NT2/D1 (cell line): ENCODE measurements around the gene STAT5B.

ENCODE experiments used
- DNase-seq: peaks from one replicate; pipeline ENCODE4 v3.0.0-alpha.2; 2011; ENCODE audit warnings: low read depth, low spot score
- H3K27me3 ChIP-seq: 2 replicates; pipeline ENCODE4 v1.6.0; 2011; ENCODE audit warnings: mild to moderate bottlenecking; ENCODE audit not compliant: insufficient read length, insufficient read depth
- H3K36me3 ChIP-seq: 2 replicates; pipeline ENCODE4 v1.6.1; 2011; ENCODE audit warnings: mild to moderate bottlenecking, low read length, mixed read lengths; ENCODE audit not compliant: insufficient read depth, insufficient read length
- H3K4me1 ChIP-seq: 2 replicates; pipeline ENCODE4 v1.5.1; 2011; ENCODE audit not compliant: insufficient read depth, insufficient read length
- H3K4me3 ChIP-seq: 2 replicates; pipeline ENCODE4 v1.5.1; 2011; ENCODE audit warnings: low read depth; ENCODE audit not compliant: insufficient read length
- H3K9ac ChIP-seq: 2 replicates; pipeline ENCODE4 v1.6.0; 2011; ENCODE audit warnings: low read depth; ENCODE audit not compliant: insufficient read length
- H3K9me3 ChIP-seq: 2 replicates; pipeline ENCODE4 v1.5.1; 2011; ENCODE audit warnings: mild to moderate bottlenecking, low read length; ENCODE audit not compliant: insufficient read depth
- SUZ12 ChIP-seq: IDR thresholded peaks from 2 replicates; pipeline ENCODE4 v1.6.1; 2011; ENCODE audit not compliant: insufficient read length, insufficient read depth; ENCODE audit errors: extremely low read depth
- YY1 ChIP-seq: IDR thresholded peaks from 2 replicates; pipeline ENCODE4 v1.6.1; 2011; ENCODE audit not compliant: insufficient read length, insufficient read depth
- ZNF274 ChIP-seq: IDR thresholded peaks from 2 replicates; pipeline ENCODE4 v1.6.1; 2011; ENCODE audit warnings: mild to moderate bottlenecking, low read depth, low read length

STAT5B gene

GRCh38 chr17:42287305-42287976, 11.2 kb upstream of the STAT5B start:
- no peaks in the 10 kb centered on the region for H3K36me3 ChIP-seq
- H3K4me1 ChIP-seq: peaks cover 24% of the 10 kb centered on the region
- TF ChIP-seq ZNF274: no peak
- no peak for TF ChIP-seq YY1
- TF ChIP-seq SUZ12: no peak
- H3K27me3 ChIP-seq: peaks cover 28% of the 10 kb centered on the region
- H3K9ac ChIP-seq: peak overlapping the region; percentile 79
- DNase-seq: no peak
- no peaks in the 10 kb centered on the region for H3K9me3 ChIP-seq
- H3K4me3 ChIP-seq: no peak overlapping the region

- no peak overlapping the region for H3K4me3 ChIP-seq
- H3K4me1 ChIP-seq: peaks cover 24% of the 10 kb centered on the region
- H3K36me3 ChIP-seq: no peaks in the 10 kb centered on the region
- DNase-seq: no peak
- H3K9me3 ChIP-seq: no peaks in the 10 kb centered on the region
- TF ChIP-seq ZNF274: no peak
- TF ChIP-seq YY1: no peak
- TF ChIP-seq SUZ12: no peak
- H3K27me3 ChIP-seq: peaks cover 28% of the 10 kb centered on the region
- H3K9ac ChIP-seq: no peak overlapping the region
Measured at GRCh38 chr17:42286411-42287221, 10.4 kb upstream of the STAT5B start.

- Histone ChIP-seq H3K27me3 (peaks cover 28% of the 10 kb centered on the region), H3K9me3 (no peaks in the 10 kb centered on the region), H3K4me1 (peaks cover 24% of the 10 kb centered on the region), H3K36me3 (no peaks in the 10 kb centered on the region), H3K4me3 (no peak overlapping the region), H3K9ac (no peak overlapping the region)
- DNase-seq: no peak
- TF ChIP-seq ZNF274: no peak
- no peak for TF ChIP-seq YY1
- TF ChIP-seq SUZ12: no peak
Measured at GRCh38 chr17:42285346-42286050, 9.3 kb upstream of the STAT5B start.

GRCh38 chr17:42284566-42284965, 8.4 kb upstream of the STAT5B start:
- no peak for DNase-seq
- Histone ChIP-seq H3K4me1 (peaks cover 24% of the 10 kb centered on the region), H3K4me3 (no peak overlapping the region), H3K9me3 (no peaks in the 10 kb centered on the region), H3K27me3 (peaks cover 25% of the 10 kb centered on the region), H3K36me3 (no peaks in the 10 kb centered on the region), H3K9ac (no peak overlapping the region)
- TF ChIP-seq ZNF274: no peak
- TF ChIP-seq SUZ12: no peak
- TF ChIP-seq YY1: no peak

- Histone ChIP-seq H3K9ac (no peak overlapping the region), H3K36me3 (no peaks in the 10 kb centered on the region), H3K9me3 (no peaks in the 10 kb centered on the region), H3K4me3 (no peak overlapping the region), H3K4me1 (peaks cover 19% of the 10 kb centered on the region), H3K27me3 (peaks cover 19% of the 10 kb centered on the region)
- no peak for DNase-seq
- TF ChIP-seq SUZ12: no peak
- no peak for TF ChIP-seq YY1
- TF ChIP-seq ZNF274: no peak
Measured at GRCh38 chr17:42284024-42284369, 7.8 kb upstream of the STAT5B start.

- no peak for DNase-seq
- H3K9ac ChIP-seq: no peak overlapping the region
- H3K4me1 ChIP-seq: peaks cover 14% of the 10 kb centered on the region
- H3K9me3 ChIP-seq: no peaks in the 10 kb centered on the region
- H3K27me3 ChIP-seq: peaks cover 14% of the 10 kb centered on the region
- no peak overlapping the region for H3K4me3 ChIP-seq
- H3K36me3 ChIP-seq: no peaks in the 10 kb centered on the region
- TF ChIP-seq ZNF274: no peak
- TF ChIP-seq SUZ12: no peak
- TF ChIP-seq YY1: no peak
Measured at GRCh38 chr17:42283241-42284023, 7.2 kb upstream of the STAT5B start.
